HG03342 (cell line): ENCODE data around the gene NOS1.

Experiments
- ATAC-seq: cut with Tn5 transposase; IDR thresholded peaks from one replicate; pipeline ENCODE4 v1.9.1; 2021; ENCODE audit warnings: mild to moderate bottlenecking, moderate library complexity; ENCODE audit not compliant: unreplicated experiment

Gene NOS1

DNA sequence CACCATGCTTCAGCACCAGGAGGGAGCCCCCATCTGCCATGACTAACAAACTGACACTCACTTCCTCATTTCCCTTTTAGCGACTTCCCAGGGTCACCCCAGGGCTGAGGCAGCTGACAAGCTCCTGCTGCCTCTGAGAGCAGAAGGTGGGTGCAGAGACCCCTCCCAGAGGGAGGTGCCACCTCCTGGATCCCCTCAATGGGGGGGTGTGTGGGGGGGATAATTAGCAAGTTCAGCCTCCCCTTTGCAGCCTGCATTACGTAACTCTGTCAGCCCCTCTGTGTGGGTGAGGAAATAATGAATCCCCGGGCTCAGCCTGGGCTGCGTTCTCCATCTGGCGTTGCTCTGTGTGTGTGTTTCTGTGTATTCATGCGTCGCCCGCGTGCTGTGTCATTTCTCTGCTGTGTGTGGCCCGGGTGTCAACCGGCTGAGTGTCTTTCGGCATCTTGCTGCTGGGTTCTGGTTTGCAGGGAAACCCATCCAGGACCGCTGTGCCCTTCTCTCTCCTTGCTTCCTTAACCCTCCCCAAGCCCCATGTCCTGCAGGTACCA lies 28.0 kb downstream of the NOS1 start:
- no peak for ATAC-seq

DNA sequence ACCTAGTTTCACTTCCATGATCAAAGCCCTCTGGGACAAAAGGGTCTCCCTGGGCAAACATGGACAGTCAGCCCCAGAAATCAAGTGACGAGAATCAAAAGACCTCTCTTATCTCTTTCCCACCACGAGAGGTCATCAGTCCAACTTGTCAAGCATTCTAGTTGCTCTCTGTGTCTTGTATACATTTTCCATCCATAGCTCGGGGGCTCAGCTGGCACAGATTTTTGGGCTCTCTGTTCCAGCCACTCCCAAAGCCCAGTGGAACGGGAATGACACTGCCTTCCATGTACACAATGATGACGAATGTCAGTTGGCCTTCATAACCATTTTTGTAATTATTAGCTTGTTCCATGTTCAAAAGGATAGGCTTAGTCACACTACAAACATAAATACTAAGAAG lies 29.7 kb downstream of the NOS1 start:
- no peak for ATAC-seq

DNA sequence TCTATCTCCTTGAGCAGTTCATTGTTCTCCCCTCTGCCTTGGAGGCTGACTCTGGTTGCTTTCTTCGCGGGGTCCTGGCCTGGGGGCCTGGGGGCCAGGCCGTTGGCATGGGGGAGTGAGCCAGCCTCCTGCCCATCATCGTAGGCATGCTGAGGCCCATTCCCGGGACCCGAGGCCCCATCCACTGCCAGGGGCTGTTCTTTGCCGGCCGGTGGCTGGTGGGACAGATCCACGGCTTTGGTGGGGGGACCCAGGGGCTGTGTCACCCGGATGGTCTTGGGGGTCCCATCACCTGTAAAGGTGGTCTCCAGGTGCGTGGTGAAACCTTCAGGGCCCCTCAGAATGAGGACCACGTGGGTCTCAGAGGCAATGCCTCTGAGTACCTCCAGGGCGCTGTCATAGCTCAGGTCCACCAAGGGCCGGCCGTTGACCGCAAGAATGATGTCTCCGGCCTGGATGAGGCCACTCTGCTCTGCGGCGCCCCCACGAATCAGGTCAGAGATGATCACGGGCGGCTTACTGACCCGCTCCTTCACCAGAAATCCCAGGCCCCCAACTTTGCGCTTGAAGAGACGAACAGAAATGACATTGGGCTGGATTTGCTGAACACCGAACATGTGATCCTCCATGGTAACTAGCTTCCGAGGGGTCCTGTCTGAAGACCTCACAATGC lies 30.8 kb downstream of the NOS1 start:
- ATAC-seq: no peak

DNA sequence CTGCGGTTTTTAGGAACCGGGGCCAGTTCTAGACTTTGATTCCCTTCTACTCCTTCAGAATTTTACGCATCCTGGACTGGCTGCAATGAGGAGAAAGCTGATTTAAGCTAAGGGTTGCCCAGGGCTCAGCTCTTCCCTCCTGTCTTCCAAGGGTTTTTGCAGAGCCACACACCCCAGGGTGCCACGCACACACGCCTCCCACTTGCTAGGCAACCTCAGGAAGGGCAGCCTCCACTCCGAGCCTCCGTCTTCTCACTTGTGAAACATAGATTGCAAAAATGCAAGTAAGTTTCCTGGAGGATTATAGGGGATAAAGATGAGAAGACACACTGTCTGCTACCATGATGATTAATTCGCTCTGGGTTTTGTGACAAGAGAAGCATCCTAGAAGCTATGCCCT lies 31.7 kb downstream of the NOS1 start:
- no peak for ATAC-seq

DNA sequence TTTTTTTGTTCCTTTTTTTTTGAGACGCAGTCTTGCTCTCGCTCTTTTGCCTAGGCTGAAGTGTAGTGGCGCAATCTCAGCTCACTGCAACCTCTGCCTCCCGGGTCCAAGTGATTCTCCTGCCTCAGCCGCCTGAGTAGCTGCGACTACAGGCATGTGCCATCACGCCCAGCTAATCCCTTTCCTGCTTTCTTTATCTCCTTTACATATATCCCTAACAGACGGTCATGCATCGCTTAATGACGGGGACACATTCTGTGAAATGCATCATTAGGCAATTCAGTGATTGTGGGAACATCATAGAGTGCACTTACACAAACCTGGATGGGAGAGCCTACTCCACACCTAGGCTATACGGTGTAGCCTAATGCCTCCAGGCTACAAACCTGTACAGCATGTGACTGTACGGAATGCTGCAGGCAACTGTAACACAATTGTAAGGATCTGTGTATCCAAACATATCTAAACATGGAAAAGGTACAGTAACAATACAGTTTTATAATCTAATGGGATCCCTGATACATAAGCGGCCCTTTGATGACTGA lies 32.8 kb downstream of the NOS1 start:
- no peak for ATAC-seq

DNA sequence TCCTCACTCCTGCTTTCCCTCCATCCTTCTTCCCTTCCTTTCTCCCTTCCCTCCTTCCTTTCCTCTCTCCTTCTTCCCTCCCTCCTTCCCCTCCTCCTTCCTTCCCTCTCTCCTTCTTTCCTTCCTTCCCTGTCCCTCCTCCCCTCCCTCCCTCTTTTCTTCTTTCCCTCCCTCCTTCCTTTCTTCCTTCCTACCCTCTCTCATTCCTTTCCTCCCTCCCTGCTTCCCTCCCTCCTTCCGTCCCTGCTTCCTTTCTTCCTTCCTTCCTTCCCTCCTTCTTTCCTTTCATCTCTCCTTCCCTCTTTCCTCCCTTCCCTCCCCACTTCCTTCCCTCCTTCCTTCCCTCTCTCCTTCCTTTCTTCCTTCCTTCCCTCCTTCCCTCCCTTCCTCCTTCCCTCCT lies 39.0 kb downstream of the NOS1 start:
- ATAC-seq: no peak

DNA sequence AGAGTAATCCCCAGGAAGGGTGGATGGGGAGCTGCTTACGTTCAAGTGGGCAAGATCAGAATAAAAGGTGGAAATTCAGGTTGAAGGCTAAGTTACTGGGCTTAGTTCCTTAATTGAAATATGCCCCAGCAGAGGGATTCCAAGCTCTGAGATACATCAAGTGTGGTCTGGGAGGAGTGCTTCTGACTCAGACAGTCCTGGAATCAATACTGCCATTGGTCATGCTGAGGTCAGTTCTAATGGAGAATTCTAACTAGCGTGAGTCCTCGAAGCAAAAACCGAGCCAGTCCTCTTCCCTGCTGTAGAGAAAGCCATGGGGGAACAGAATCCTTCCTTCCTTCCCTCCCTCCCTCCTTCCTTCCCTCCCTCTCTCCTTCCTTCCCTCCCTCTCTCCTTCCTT lies 39.9 kb downstream of the NOS1 start:
- no peak for ATAC-seq

DNA sequence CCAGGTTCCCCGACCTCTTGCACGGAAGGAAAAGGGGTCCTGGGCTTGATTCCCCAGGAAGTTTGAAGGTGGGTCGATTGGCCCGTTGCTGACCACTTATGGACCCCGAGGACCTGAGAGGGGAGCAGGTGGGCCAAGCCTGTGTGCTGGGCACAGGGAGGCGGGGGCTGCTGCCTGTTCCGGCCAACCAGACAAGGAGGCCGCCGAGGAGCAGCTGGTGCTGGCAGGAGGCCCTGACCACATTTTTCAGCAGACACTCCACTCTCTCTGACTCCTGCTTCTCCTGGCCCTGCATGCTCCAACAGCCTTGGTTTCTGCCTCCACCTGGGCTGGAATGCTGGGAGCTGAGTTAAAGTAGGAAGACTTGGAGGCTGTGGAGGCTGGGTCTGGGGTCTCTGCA lies 42.8 kb downstream of the NOS1 start:
- ATAC-seq: no peak

DNA sequence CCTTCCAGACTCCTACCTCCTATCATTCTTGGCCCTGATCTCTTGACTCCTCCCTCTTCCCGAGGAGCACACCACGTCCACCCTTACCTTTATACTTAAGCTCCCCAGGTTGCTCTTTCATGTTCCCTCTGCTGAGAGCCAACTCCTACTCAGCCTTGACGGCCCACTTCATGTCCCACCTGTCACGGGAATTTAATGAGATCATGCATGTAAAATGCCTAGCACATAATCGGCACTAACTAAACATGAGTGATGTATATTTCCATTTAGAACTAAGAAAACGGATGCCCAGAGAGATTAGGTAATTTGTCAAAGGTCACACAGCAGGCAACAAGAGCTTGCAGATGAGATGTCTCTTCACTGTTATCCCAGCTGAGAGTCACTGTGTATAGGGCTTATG lies 45.1 kb downstream of the NOS1 start:
- ATAC-seq: no peak

DNA sequence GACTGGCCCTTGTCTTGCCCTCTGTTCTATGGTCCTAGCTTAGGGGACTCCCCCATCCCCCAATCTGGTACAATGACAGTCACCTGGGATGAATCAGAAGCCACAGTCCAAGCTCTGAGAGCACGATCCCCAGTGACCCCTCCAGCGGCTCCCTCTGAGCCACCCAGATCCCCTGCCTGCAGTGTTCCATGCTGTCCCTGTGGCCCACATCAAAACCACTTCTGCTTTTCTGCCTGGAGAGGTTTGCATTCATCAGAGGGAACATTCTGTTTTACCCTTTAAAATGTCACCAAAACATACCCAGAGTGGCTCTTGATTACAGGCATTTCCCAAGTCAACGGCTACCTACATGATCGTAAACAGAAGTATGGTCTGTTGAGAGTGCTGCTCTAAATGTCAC lies 47.5 kb downstream of the NOS1 start:
- ATAC-seq: no peak

DNA sequence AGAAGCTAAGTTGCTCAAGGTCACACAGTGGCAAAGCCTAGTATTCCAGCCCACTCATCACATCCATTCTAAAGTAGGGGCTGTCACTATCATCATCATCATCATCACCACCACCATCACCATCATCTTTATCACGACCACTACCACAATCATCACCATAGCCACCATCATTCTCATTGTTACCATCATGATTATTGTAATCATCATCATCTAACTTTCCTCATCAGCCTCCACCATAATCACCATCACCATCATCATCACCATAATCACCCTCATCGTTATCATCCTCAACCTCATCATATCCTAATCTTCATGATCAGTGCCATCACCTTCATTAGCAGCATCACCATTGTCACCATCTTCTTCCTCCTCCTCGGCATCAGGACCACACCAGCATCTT lies 48.7 kb downstream of the NOS1 start:
- ATAC-seq: no peak

DNA sequence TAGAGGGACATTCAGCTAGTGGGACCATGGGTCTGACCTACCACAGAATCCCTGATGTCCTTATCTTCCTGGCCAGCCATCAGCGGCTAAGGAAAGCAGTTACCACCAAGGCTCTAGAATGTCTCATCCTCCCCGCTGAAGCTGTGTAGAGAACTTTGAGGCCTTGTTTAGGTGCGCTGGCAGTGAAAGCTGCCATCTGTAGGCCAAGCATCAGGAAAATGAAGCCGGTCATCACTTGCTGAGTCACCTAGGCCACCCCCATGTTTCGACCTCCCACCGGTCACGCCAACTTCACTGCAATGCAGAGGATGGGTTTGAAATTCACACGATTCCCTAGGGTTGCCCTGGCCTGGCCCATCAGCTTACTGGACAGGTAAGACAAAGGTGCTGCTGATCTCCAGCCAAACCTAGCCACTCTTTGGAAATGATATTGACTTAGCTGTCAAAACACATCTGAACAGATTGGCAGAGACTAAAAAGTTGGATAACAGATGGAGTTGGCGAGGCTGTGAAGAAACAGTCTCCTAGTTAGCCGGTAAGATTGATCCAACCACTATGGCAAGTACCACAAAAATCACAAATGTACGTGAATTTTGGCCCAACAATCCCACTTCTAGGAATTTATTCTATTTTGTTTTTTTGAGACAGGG lies 52.0 kb downstream of the NOS1 start:
- ATAC-seq: no peak

DNA sequence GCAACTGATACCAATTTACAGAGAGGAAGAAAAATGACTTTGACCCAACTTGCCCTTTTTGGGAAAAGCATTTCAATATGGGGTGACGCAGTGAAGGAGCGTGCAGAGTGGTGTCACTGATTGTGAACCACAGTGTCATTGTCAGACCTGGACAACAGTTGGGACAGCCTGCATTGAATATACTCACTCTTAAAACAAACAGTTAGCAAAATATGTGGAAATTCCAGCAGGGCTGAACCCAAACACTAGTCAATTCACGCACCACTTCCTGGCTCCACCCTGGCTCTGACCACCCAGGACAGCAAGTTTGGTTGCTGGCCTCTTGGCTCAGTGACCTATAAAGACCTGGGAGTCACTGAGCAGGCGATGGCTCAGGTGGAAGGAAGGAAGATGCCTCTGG lies 61.3 kb downstream of the NOS1 start:
- ATAC-seq: no peak

DNA sequence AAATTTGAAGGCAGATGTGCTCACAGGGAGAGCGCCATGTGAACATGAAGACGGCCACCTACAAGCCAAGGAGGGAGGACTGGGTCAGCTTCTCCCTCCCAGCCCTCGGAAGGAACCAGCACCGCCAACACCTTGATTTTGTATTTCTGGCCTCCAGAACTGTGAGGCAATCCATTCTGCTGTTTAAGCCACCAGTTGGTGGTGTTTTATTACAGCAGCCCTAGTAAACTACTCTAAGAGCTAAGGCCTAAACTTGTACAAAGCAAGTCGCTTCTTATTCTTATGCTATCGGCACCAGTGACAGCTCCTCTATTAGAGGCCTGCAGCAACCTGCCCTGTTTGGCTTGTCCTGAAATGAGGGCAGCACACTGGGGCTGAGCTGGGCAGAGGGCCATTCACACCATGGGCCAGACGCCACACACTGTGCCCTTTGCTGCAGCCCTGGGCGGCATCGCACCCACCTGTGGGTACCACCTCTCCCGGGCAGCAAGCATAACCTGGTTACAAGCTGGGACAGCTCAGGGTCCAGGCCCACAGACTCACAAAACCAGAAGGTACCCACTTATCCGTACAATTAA lies 62.7 kb downstream of the NOS1 start:
- ATAC-seq: no peak

DNA sequence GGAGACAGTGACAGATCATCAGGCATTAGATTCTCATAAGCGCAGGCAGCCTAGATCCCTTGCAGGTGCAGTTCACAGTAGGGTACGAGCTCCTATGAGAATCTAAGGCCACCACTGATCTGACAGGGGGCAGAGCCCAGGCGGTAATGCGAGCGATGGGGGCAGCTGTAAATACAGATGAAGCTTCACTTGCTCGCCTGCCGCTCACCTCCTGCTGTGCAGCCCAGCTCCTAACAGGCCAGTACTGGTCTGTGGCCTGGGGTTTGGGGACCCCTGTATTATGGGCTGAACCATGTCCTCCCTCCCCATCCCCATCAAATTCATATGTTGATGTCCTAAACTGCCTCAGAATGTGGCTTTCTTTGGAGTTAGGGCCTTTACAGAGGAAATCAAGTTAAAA lies 63.2 kb downstream of the NOS1 start:
- ATAC-seq: no peak

DNA sequence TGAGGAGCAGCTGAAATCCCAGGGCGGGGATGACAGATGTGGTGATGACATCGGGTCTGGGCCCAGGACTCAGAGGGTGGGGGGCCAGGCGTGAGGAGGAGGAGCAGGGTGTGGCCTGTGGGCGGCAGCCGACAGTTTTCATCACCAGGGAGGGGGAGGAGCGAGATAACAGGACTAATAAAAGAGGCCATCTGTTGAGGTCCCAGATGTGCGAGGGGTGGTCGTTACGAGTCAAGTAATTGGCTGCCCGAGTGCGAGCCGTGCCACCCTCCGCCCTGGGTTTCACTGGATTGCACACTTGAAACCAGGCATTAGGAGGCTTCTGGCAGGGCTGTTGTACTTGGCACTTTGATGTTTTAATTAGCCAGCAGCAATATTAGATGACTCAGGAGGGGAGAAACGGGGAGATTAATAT lies 67.2 kb downstream of the NOS1 start:
- ATAC-seq: no peak

DNA sequence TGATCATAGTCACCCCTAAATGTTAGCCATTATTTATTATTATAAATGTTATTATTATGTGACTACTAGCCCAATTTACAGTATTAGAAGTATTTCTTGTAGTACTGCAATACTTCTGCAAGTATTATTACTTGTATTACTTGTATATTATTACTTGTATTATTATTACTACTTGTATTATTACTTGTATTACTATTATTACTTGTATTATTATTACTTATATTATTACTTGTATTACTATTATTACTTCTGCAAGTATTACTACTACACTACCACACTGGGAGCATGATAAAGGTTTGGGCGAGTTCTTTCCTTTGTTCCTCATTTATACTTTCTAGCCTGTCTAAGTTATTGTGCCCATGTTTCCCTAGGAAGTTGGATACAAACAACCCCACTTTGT lies 67.9 kb downstream of the NOS1 start:
- no peak for ATAC-seq

DNA sequence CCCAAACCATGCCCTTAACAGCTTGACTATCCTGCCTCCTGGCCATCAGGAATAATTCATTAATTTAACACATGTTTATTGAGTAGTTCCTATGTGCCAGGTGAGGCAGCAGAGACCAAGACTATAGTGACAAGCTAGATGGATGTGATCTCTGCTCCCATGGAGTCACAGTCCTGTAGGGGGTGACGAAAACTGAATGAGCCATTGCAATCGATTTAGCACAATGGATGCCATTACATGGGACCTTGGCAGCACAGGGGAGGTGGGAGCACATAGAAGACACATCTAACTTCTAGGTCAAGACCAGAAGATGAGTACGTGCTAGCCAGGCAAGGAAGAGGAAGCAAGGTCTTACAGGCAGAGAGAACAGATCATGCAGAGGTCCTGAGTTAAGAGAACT lies 68.7 kb downstream of the NOS1 start:
- no peak for ATAC-seq

DNA sequence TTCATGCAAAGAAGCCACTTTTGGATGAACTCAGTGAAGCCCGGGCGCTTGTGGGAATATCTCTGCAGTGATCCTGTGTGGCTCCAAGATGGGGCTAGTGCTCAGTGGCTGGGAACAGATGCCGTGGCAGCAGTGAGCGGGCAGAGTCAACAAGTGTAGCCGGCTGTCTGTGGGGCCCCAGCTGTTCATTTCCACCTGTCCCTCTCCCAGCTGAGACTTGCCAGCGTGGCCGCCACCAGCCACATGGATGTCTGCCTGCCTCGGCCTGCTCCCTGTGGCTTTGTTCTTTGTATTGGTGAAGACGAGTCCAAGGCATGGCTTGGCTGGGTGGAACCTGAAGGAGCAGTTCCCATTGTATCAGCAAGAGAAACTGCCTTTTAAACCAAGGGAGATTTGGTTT lies 77.3 kb downstream of the NOS1 start:
- no peak for ATAC-seq

DNA sequence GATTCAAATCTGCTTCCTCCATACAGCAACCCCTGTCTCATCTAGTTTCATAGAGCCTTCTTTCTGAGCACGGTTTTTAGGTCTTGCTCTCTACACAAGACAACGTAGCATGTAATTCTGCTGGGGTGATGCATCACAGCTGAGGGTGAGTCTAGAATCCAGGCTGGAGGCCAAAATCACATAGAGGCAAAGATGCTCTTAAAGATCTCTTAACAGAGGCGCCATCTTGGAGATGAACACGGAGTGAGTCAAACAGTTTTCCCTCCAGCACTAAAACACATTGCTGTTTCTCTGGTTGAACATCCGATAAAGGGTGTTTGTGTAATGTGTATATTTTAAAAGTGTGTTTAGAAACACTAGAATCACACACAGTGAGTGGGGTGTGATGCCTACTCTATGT lies 78.9 kb downstream of the NOS1 start:
- ATAC-seq: no peak

DNA sequence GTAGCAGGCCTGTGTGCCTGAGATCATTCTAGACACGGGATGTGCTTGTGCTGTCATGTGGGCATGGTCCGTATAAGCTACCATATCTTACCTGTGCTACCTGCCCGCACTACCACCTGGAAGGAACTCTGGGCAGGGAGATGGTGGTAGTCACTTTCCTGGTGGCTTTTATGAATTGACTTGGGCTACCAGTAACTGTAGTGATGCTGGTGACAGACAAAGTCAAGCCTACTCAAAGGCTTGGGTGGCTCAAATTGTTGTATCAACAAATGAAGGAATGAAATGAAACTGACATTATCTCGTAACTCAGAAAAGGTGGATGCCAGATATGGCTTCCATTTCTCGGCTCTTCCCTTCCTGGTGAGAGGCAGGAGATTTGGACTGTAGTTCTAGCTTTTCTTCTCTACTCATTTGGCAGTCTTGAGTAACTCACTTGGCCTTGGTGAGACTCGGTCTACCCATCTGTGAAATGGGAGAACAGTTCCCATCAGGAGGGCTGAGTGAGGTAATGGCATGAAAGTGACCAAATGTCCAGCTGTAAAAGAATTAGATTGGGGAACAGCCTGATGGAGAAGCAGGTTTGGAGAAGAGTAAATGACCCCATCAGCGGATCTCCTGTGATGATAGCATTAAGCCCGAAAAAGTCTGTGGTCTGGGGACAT lies 81.3 kb downstream of the NOS1 start:
- ATAC-seq: no peak

DNA sequence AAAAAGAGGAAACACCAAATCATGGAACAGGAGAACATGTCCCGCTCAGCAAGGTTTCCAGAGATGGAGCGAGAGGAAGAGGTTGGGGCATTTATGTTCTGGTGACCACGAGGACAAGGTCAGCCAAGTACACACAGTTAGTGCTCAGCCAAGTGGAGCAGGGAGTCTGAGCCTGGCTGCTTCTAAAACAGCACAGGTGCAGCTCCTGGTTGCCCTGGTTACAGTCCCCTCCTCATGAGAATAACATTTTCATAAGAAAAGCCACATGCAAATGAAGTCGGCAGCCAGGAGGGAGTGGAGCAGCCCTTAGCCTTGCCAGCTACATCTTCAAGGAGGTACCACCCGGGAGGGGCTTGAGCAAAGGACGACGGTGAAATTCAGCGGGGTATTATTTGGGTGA lies 81.8 kb downstream of the NOS1 start:
- ATAC-seq: no peak
